ENCODE measurements around the gene A3GALT2. TPM values are rescaled to one million over a fixed set of nuclear protein-coding genes. Genes with fewer than 3 reads are reported as not detected.

The A3GALT2 gene
- polyA plus RNA-seq, 1 donor, result 0.10 TPM

- Histone ChIP-seq H3K27me3 (ENCODE audit: control insufficient read depth, insufficient read depth, low read length) (no peaks in the 10 kb centered on the region), H3K4me1 (ENCODE audit: control insufficient read depth, insufficient read depth, low read length) (peaks cover 8% of the 10 kb centered on the region), H3K36me3 (ENCODE audit: control insufficient read depth, insufficient read depth, low read length) (peaks cover 52% of the 10 kb centered on the region), H3K27ac (ENCODE audit: low read length) (no peak overlapping the region), H3K9me3 (ENCODE audit: control insufficient read depth, low read depth, low read length) (no peaks in the 10 kb centered on the region), H3K4me3 (ENCODE audit: low read length) (no peak overlapping the region)
- DNase-seq, result no peak
- WGBS (ENCODE audit: insufficient coverage, low lambda C conversion rate), result no CpG with 5 or more reads among the region's 1 CpG
These were observed 48.0 kb downstream of the A3GALT2 start for GRCh38 chr1:33272930-33273329.

- H3K9me3 ChIP-seq (ENCODE audit: control insufficient read depth, low read depth, low read length), result no peaks in the 10 kb centered on the region
- DNase-seq, result no peak
- no peaks in the 10 kb centered on the region for H3K27me3 ChIP-seq (ENCODE audit: control insufficient read depth, insufficient read depth, low read length)
- no CpG with 5 or more reads among the region's 3 CpGs for WGBS (ENCODE audit: insufficient coverage, low lambda C conversion rate)
- H3K36me3 ChIP-seq (ENCODE audit: control insufficient read depth, insufficient read depth, low read length), result peaks cover 48% of the 10 kb centered on the region
- H3K27ac ChIP-seq (ENCODE audit: low read length), result no peak overlapping the region
- H3K4me3 ChIP-seq (ENCODE audit: low read length), result no peak overlapping the region
- peaks cover 8% of the 10 kb centered on the region for H3K4me1 ChIP-seq (ENCODE audit: control insufficient read depth, insufficient read depth, low read length)
These were observed 48.4 kb downstream of the A3GALT2 start for GRCh38 chr1:33272509-33272908.

- H3K27me3 ChIP-seq (ENCODE audit: control insufficient read depth, insufficient read depth, low read length), result no peaks in the 10 kb centered on the region
- no peak overlapping the region for H3K27ac ChIP-seq (ENCODE audit: low read length)
- WGBS (ENCODE audit: insufficient coverage, low lambda C conversion rate), result no CpG with 5 or more reads among the region's 13 CpGs
- peaks cover 8% of the 10 kb centered on the region for H3K4me1 ChIP-seq (ENCODE audit: control insufficient read depth, insufficient read depth, low read length)
- no peak for DNase-seq
- H3K36me3 ChIP-seq (ENCODE audit: control insufficient read depth, insufficient read depth, low read length), result peaks cover 42% of the 10 kb centered on the region
- no peaks in the 10 kb centered on the region for H3K9me3 ChIP-seq (ENCODE audit: control insufficient read depth, low read depth, low read length)
- H3K4me3 ChIP-seq (ENCODE audit: low read length), result no peak overlapping the region
These were observed 49.0 kb downstream of the A3GALT2 start for GRCh38 chr1:33271666-33272505.

- Histone ChIP-seq H3K36me3 (ENCODE audit: control insufficient read depth, insufficient read depth, low read length) (peaks cover 39% of the 10 kb centered on the region), H3K4me3 (ENCODE audit: low read length) (no peak overlapping the region), H3K4me1 (ENCODE audit: control insufficient read depth, insufficient read depth, low read length) (peaks cover 8% of the 10 kb centered on the region), H3K27me3 (ENCODE audit: control insufficient read depth, insufficient read depth, low read length) (no peaks in the 10 kb centered on the region), H3K9me3 (ENCODE audit: control insufficient read depth, low read depth, low read length) (no peaks in the 10 kb centered on the region), H3K27ac (ENCODE audit: low read length) (no peak overlapping the region)
- no peak for DNase-seq
- 90% methylated on average over 2 of the region's 7 CpGs for WGBS (ENCODE audit: insufficient coverage, low lambda C conversion rate)
These were observed 50.0 kb downstream of the A3GALT2 start for GRCh38 chr1:33270808-33271465.

- H3K27ac ChIP-seq (ENCODE audit: low read length), result no peak overlapping the region
- H3K4me3 ChIP-seq (ENCODE audit: low read length), result no peak overlapping the region
- no peaks in the 10 kb centered on the region for H3K27me3 ChIP-seq (ENCODE audit: control insufficient read depth, insufficient read depth, low read length)
- peaks cover 37% of the 10 kb centered on the region for H3K36me3 ChIP-seq (ENCODE audit: control insufficient read depth, insufficient read depth, low read length)
- peaks cover 3% of the 10 kb centered on the region for H3K4me1 ChIP-seq (ENCODE audit: control insufficient read depth, insufficient read depth, low read length)
- no CpG with 5 or more reads among the region's 5 CpGs for WGBS (ENCODE audit: insufficient coverage, low lambda C conversion rate)
- no peak for DNase-seq
- H3K9me3 ChIP-seq (ENCODE audit: control insufficient read depth, low read depth, low read length), result no peaks in the 10 kb centered on the region
These were observed 50.5 kb downstream of the A3GALT2 start for GRCh38 chr1:33270379-33270778.

GRCh38 chr1:33269621-33270020 lies 51.3 kb downstream of the A3GALT2 start:
- no peak for DNase-seq
- WGBS (ENCODE audit: insufficient coverage, low lambda C conversion rate), result 50% methylated on average over 1 of the region's 5 CpGs
- Histone ChIP-seq H3K27me3 (ENCODE audit: control insufficient read depth, insufficient read depth, low read length) (no peaks in the 10 kb centered on the region), H3K36me3 (ENCODE audit: control insufficient read depth, insufficient read depth, low read length) (peaks cover 37% of the 10 kb centered on the region), H3K4me3 (ENCODE audit: low read length) (no peak overlapping the region), H3K27ac (ENCODE audit: low read length) (no peak overlapping the region), H3K4me1 (ENCODE audit: control insufficient read depth, insufficient read depth, low read length) (no peaks in the 10 kb centered on the region), H3K9me3 (ENCODE audit: control insufficient read depth, low read depth, low read length) (no peaks in the 10 kb centered on the region)

- Histone ChIP-seq H3K9me3 (ENCODE audit: control insufficient read depth, low read depth, low read length) (no peaks in the 10 kb centered on the region), H3K4me3 (ENCODE audit: low read length) (no peak overlapping the region), H3K4me1 (ENCODE audit: control insufficient read depth, insufficient read depth, low read length) (no peaks in the 10 kb centered on the region), H3K27me3 (ENCODE audit: control insufficient read depth, insufficient read depth, low read length) (no peaks in the 10 kb centered on the region), H3K27ac (ENCODE audit: low read length) (no peak overlapping the region), H3K36me3 (ENCODE audit: control insufficient read depth, insufficient read depth, low read length) (peaks cover 37% of the 10 kb centered on the region)
- DNase-seq, result no peak
- WGBS (ENCODE audit: insufficient coverage, low lambda C conversion rate), result no CpG with 5 or more reads among the region's 5 CpGs
These were observed 51.8 kb downstream of the A3GALT2 start for GRCh38 chr1:33268927-33269610.

- no peaks in the 10 kb centered on the region for H3K9me3 ChIP-seq (ENCODE audit: control insufficient read depth, low read depth, low read length)
These were observed 52.4 kb downstream of the A3GALT2 start for GRCh38 chr1:33268457-33268856.

GRCh38 chr1:33267468-33268205 lies 53.3 kb downstream of the A3GALT2 start:
- H3K27ac ChIP-seq (ENCODE audit: low read length), result no peak overlapping the region
- H3K9me3 ChIP-seq (ENCODE audit: control insufficient read depth, low read depth, low read length), result no peaks in the 10 kb centered on the region
- H3K36me3 ChIP-seq (ENCODE audit: control insufficient read depth, insufficient read depth, low read length), result peaks cover 35% of the 10 kb centered on the region
- WGBS (ENCODE audit: insufficient coverage, low lambda C conversion rate), result 80% methylated on average over 1 of the region's 5 CpGs
- no peaks in the 10 kb centered on the region for H3K4me1 ChIP-seq (ENCODE audit: control insufficient read depth, insufficient read depth, low read length)
- no peak for DNase-seq
- no peak overlapping the region for H3K4me3 ChIP-seq (ENCODE audit: low read length)
- no peaks in the 10 kb centered on the region for H3K27me3 ChIP-seq (ENCODE audit: control insufficient read depth, insufficient read depth, low read length)

More at GRCh38 chr1:33268457-33268856, 52.4 kb downstream of the A3GALT2 start:
- H3K36me3 ChIP-seq (ENCODE audit: control insufficient read depth, insufficient read depth, low read length), result peaks cover 32% of the 10 kb centered on the region
- no peak overlapping the region for H3K4me3 ChIP-seq (ENCODE audit: low read length)
- H3K4me1 ChIP-seq (ENCODE audit: control insufficient read depth, insufficient read depth, low read length), result no peaks in the 10 kb centered on the region
- H3K27ac ChIP-seq (ENCODE audit: low read length), result no peak overlapping the region
- no peak for DNase-seq
- WGBS (ENCODE audit: insufficient coverage, low lambda C conversion rate), result 100% methylated on average over 1 of the region's 2 CpGs
- no peaks in the 10 kb centered on the region for H3K27me3 ChIP-seq (ENCODE audit: control insufficient read depth, insufficient read depth, low read length)

- Histone ChIP-seq H3K36me3 (ENCODE audit: control insufficient read depth, insufficient read depth, low read length) (peaks cover 32% of the 10 kb centered on the region), H3K27me3 (ENCODE audit: control insufficient read depth, insufficient read depth, low read length) (no peaks in the 10 kb centered on the region), H3K27ac (ENCODE audit: low read length) (no peak overlapping the region), H3K4me3 (ENCODE audit: low read length) (no peak overlapping the region), H3K4me1 (ENCODE audit: control insufficient read depth, insufficient read depth, low read length) (no peaks in the 10 kb centered on the region), H3K9me3 (ENCODE audit: control insufficient read depth, low read depth, low read length) (no peaks in the 10 kb centered on the region)
- no CpG with 5 or more reads among the region's 6 CpGs for WGBS (ENCODE audit: insufficient coverage, low lambda C conversion rate)
- no peak for DNase-seq
These were observed 54.1 kb downstream of the A3GALT2 start for GRCh38 chr1:33266766-33267165.
